HG02610 (cell line): ENCODE measurements around the gene NHLRC4.

Experiments used
- ATAC-seq: cut with Tn5 transposase; IDR thresholded peaks from one replicate; pipeline ENCODE4 v1.9.1; 2021; ENCODE audit warnings: mild to moderate bottlenecking, moderate library complexity; ENCODE audit not compliant: unreplicated experiment

NHLRC4 gene

DNA sequence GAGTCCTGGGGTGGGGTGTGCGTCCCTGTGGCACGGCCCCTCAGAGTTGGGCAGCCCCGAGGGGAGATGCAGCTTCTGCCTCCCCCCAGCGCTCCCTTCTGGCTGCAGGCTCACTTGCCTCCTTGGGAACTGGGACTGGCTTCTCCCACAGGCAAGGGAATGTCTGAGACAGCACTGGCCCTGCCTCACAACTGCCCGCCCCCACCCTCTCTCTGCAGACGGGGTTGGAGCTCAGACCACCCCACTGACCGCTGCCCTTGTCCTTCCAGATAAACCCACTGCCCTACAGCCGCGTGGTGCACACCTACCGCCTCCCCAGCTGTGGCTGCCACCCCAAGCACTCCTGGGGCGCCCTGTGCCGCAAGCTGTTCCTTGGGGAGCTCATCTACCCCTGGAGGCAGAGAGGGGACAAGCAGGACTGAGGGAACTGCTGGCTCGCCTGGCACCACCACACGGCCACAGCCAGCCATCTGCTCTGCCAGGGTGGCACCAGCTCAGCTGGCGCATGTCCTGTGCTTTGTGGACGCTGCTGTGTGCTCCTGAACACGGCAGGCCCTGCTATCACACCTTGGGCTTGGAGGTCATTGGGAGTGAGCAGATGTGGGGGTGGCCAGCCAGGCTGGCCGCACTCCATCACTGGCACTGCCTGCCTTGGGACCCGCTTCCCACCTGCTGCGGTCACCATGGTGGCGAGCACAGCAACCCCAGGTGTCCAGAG, 16.0 kb downstream of the NHLRC4 start:
- ATAC-seq, result no peak

DNA sequence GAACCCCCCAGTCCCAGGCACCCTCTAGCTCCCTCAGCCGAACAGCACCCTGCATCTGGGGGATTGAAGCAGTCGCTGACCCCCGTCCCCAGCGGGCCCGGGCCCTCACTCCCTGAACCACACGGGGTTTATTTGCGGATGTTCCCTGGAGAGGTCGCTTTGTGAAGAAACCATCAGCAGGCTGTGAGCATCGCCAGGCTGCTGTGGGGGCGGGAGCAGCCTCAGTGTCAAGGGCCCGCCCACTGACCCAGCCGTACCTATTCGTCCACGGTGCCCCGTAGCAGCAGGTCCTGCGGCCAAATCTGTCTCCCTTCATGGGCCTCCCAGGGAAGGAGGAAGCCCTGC, 16.6 kb downstream of the NHLRC4 start:
- ATAC-seq, result no peak

DNA sequence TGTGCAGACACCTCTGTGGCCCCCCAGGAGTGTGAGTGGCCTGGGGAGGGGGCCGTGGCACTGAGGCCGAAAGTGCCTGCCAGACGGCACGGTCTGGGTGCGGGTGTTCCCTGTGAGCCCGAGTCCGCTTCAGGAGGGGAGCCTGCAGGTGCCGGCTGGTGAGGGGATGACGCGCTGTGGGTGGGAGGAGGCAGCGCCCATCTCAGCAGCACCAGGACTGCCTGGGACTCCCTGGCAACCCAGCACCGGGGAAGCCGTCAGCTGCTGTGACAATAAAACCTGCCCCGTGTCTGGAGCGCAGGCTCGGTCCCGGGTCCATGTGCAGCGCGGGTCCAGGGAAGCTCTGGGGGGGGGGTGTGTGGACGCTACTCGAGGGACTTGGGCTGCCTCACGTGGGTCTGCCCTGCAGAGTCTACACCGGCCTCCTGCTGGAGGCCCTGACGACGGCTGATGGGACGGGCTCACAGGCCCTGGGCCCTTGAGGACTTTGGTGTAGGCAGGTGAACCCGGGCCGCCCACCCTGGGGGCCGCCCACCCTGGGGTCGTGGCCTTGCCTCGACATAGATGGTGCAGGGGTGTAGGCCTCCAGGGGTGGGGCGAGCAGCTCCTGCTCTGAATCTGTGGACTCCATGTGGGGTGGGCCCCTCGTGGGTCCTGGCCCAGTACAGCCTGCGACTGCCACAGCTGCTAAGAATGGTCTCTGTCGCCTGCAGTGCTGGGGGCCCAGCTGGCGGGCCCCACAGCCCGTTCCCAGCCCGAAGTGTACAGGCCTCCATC, 17.2 kb downstream of the NHLRC4 start:
- no peak for ATAC-seq

DNA sequence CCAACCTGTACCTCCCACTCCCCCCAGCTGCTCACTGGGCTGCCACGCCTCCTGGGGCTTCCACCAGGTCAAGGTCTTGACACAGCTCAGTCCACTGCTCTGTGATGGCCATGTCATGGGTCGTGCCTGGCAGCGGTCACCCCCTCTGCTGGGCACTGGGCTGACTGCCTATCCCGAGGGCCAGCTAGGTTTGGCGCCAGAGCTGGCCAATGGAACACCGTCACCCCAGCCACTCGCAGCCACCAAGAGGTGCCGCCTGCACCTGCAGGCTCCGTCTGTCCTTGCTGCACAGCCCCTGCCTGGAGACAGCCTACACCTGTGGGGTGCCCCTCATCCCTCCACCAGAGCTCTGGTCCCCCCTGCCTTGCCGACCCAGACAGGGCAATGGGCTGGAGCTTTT, 18.5 kb downstream of the NHLRC4 start:
- no peak for ATAC-seq

DNA sequence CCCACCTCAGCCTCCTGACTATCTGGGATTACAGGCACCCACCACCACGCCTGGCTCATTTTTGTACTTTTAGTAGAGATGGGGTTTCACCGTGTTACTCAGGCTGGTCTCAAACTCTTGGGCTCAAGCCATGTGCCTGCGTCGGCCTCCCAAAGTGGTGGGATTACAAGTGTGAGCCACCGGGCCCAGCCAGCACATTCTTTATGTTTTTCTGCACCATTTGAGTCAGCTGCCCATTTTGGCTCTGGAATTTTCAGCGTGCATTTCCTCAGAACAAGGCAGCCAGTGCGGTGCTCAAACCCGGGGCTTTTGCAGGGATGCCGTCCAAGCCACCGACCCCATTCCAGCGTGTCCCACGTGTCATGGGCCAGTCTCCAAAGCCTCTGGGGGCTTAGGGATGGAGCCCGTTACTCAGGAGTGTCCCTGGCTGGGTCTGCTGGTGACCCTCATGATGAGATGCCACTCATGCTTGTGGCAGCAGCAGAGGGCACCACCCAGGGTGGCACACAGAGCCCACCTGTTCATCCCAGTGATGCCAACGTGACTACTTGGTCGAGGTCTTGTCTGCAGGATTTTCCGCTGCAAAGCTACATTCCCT, 19.3 kb downstream of the NHLRC4 start:
- ATAC-seq, result no peak

DNA sequence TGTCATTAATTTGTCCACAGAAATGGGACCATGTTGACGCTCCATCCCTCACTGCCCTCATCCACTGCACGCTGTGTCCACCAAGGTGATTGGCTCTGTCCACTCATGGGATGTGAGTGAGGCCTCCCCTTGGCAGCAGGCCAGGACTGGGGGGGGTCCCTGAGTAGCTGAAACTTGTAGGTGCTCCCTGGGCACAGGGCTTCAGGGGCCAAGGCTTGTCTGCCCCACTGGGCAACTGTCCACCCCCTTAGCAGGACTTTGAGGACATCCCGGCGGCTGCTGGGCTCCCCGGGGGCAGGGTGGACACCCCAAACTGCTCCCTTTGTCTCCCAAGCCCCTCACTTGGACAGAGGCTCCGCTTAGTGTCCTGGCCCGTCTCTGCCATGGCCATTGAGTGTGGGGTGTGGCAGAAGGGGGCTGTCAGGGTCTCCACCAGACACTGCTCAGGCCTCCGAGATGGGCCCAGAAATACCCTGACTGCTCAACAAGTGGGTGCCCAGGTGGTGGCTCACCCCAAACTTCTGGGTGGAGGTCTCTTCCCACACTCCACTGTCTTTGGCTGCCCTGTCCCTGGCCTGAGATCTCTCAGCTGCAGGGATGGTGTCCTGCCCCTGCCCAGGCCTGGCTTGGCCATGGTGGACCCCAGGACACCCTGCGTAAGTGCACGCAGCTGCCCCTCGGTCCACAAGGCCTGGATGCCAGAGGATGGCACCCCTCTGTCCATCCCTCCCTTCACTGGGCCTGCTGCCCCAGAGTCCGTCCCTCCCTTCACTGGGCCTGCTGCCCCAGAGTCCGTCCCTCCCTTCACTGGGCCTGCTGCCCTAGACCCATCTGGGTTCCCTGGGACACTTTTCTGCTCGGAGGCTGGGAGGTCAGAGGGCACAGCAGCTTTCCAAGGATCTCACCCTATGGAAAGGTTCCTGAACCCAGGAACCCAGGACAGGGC, 20.1 kb downstream of the NHLRC4 start:
- ATAC-seq, result no peak

DNA sequence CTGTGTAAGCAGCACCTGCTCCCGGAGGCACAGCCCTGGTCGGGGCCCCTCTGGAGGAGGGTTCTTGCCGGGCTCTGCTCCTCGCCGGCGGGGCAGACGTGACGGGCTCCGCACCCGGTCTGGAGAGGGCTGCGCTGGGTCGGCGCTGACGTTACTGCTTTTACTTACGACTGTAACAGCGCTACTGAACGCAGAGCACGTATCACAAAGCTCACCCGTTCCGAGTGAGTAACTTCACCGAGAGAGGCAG, 21.8 kb downstream of the NHLRC4 start:
- ATAC-seq, result no peak

DNA sequence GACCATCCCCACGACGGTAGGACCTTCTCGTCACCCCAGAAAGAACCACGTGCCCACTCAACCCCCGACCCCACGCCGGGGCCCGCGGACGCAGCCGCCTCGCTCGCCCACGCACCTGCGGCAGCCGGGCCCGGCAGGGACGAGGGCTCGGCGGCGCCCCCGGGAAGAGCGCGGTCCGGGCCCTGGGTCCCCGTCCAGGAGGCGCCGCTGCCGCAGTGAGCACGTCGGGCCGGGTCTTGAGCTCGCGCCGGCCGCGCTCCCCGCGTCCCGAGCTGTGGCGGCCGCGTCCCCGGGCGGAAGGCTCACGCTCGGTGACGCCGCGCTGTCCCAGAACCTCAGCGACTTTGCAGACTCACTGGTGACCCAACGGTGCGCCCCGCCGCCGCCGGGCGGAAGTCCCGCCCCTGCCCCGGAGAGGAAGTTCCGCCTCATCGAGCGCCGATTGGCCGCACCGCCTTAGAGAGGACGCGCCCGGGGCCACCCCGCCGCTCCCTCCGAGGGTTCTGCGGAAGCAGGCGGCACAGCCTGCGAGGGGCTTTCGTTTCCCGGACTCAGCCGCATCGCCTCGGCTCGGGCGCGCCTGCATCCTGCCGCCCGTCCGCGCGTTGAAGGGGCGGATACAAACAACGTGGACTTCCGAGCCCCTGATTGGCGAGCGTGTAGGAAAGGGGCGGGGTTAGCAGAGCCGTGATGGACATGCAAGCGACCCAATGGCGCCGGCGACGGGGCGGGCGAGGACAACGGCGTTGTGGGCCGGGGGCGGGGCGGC, 22.3 kb downstream of the NHLRC4 start:
- peak; percentile 71 for ATAC-seq

DNA sequence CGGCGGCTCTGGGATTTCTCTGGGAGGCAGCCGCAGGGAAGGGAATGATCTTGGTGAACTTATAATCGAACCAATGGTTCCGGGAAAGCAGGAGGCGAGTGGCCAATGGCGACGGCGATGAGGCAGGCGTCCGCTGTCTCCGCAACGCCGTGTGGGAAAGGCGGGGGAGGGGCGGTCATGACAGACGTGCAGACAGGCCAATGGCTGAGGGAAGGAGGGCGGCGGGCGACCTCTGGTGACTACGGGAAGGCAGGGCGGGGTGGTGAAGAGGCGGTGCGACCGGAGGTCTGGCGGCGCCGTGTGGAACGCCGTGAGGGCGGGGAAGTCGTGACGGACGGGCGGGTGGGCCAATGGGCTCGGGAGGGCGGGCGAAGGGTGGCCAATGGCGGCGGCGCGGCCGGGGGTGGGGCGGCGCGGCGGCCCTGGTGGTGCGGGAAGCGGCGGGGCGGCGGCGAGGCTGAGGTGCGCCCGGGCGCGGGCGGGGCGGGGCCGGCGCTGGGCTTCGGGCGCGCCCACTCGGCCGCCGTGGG, 22.9 kb downstream of the NHLRC4 start, which contains the start of gene RAB40C:
Gene RAB40C, plus strand, starts transcription at position 409 of the 530 bp plus-strand sequence. CDS start 226 bp downstream, outside the sequence.
- ATAC-seq, result peak; percentile 73

DNA sequence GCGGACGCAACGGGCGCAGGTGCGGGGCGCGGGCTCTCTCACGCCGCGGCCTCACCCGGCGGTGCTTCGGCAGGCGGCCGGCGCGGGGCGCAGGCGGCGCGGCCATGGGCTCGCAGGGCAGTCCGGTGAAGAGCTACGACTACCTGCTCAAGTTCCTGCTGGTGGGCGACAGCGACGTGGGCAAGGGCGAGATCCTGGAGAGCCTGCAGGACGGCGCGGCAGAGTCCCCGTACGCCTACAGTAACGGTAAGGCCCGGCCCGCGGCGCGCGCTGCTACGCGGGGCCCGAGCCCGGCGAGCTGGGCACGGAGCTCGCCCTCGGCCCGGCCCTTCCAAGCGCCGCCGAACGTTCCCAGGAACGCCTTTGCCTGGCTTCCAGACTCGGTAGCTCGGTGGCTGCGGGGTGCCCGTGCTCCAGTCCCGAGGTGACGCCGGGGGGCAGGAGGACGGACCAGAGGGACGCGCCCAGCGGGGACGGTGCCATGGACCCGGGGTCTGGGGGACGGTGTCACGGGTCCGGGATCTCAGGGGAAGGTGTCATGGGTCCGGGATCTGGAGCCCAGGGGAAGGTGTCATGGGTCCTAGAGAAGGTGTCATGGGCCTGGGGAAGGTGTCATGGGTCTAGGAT, 23.5 kb downstream of the NHLRC4 start:
- ATAC-seq, result no peak

DNA sequence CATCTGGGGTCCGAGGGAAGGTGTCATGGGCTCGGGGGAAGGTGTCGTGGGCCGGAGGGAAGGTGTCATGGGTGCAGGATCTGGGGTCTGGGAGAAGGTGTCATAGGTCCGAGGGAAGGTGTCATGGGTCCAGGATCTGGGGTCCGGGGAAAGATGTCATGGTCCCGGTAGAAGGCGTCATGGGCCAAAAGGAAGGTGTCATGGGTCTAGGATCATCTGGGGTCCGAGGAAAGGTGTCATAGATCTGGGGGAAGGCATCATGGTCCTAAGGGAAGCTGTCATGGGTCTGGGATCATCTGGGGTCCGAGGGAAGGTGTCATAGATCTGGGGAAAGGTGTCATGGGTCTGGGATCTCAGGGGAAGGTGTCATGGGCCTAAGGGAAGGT, 24.0 kb downstream of the NHLRC4 start:
- no peak for ATAC-seq

DNA sequence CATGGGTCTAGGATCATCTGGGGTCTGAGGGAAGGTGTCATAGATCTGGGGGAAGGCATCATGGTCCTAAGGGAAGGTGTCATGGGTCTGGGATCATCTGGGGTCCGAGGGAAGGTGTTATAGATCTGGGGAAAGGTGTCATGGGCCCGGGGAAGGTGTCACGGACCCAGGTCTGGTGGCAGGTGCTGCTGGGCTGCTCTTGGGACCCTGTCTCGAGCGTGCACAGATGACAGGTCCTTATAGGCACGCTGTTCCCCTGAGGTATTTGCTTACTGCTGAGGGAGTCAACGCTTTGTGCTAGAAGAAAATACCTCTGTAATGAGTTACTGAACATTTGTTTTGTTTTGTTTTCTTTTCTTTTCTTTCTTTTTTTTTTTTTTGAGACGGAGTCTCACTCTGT, 24.4 kb downstream of the NHLRC4 start:
- ATAC-seq, result no peak

DNA sequence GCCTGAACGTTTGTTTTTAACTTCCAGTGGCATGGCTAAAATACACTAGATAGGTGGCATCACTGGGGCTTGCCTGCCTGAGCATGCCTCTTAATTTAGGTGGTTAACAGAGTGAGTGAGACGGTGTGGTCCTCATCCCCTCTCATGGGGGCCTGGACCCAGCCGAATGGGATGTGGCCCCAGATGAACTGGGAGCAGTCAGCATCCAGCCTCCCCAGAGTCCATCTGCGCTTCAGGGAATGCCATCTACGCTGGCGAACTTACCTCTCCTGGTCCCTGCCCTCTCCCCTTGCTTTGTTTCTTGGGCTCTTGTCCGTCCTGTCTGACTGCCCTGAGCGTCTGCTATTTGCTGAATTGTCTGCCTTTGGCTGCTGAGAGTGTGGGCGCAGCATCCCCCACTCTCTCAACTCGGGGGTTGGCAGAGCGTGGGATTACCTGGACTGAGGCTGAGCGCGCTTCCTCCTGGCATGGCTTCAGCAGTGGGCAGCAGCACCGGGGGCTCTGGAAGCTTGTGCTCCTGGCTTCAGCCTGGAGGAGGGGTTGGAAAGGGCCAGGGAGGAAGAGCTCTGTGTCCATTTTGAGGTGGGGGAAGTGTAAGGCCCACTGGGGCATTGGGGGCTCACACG, 25.2 kb downstream of the NHLRC4 start:
- no peak for ATAC-seq

DNA sequence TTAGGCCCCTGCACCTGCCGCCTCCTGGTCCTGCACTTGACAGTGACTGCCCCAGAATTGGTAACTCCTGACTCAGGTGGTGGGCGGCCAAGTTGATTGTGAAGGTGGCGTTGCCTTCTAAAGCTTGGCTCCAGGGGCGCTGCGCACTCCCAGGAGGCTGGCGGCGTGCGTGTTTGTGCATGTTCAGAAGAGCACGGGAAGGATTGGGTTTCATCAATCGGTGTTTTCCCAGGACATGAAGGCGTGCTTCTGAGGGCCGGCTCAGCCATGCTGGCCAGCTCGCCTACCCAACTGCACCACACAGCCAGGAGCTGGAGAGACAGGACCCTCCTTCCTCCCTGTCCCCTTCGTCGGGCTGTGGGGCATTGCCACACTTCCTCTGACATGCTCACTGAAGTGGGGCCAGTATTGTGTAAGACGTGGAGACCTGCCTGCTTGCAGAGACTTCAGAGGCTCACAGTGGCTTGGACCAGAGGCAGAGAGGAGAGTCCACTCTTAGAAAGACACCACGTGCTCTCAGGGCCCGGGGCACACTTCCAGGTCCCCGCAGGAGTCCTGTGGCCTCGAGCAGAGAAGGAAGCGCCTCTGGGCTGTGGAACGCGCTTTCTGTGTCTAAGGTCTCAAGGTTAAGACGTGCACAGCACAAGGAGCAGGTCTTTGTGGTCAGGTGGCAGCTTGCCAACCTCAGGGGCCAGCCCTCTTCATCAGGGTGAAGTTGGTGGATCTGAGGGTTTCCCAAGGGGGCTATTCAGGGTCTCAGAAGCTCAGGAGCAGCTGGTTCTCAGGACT, 25.9 kb downstream of the NHLRC4 start:
- ATAC-seq, result no peak

DNA sequence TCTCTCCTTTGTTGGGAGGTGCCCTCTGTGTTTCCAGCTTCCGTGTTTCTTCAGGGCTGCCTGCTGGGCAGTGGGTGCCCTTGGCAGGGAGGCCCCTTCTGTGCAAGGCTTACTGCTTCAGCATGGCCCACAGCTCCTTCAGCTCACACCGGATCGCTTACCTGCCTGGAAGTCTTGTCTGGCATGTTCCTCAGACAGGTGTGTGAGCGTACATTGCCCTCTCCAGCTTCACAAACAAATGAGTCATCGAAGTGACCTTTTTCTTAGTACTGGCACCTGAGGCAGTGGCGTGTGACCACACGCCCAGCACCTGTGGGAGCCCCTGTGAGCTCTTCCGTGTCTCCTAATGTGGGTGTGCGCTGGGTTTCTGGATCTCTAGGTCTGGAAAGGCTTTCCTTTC, 26.6 kb downstream of the NHLRC4 start:
- no peak for ATAC-seq

DNA sequence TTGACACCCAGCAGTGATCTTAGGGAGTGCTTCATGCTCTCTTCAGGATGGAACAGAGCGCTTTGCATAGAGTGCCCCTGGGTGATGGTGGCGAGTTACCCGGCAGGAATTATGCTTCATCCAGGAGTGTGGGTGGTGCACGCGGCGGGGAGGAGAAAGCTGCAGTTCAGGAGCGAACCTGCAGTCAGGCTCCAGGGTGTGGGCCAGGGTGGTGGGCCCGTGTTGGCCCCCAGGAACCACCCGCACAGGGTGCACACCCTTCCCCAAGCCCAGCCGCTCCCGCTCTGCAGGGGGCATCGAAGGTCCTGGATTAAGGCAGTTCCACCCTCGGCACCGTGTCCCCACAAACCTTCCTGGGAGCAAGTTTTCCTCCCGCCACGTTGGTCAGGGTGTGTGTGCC, 27.0 kb downstream of the NHLRC4 start:
- ATAC-seq, result no peak

DNA sequence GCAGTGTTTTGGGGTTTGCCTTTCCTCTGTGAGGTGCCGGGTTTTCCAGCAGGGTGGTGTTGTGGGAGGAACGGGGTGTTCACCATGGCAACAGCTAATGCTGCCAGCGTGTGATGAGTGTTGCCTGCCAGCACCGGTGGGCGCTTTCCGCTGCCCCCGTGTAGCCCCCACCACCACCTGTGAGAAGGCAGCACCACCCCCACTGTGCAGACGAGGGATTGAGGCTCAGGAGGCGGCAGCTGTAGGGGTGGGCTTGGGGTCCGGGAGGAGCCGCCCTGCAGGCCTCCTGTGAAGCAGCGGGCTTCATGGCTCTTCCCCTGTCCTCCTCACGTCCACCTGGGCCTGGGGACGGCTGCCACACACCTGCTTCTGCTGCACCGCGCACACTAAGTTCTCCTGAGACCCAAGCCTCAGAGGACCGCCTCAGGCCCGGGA, 28.3 kb downstream of the NHLRC4 start:
- ATAC-seq, result no peak

DNA sequence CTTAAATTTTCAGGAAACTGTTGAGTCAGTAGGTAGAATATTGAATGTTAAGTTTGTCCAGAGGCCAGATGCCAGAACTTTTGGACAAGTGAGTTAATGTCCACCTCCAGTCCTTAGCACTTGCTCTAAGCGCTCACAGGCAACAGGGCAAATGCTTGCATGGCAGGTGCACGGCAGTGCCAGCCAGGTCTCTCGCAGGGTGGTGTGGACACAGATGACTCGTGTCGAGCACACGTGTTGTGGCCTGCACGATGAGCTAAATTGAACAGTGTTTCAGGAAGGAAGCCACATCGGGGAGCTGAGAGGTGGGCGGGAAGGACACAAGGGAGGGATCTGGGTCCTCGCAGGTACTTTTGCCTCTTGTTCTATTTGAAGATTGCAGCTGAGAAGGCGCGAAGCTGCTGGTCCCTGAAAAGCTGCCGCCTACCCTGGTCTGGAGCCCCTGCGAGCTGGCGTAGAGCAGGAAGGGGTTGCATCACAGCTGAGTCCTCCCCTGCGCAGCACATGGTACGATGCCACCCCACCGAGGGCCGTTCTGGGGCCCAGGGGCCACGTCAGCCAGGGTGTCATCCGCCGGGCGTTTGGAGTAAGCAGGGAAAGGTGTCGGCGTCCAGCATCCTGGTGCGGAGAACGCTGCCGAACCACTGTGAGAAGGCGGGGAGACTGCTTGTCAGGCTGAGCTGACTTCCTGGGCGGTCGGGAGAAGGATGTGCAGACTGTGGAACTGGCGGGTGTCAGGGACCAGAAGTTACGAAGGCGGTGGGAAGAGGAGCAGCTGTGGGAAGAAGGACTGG, 29.3 kb downstream of the NHLRC4 start:
- ATAC-seq, result no peak
